CD4-positive, CD25-positive, alpha-beta regulatory T cell (primary cell): ENCODE measurements around the gene TULP4. TPM values are rescaled to one million over a fixed set of nuclear protein-coding genes. Genes with fewer than 3 reads are reported as not detected.
A peak's percentile ranks its signal among the peaks of the same experiment; 100 is the strongest.

Experiments used
- ATAC-seq, 2 donors: fragments of 150-1000 bp; cut with Tn5 transposase; one replicate each; pipeline ENCODE4 v1.10.0; 2021; ENCODE audit warnings: low read depth in 2 of 2, moderate number of reproducible peaks in 2 of 2, moderate library complexity in 1 of 2
- DNase-seq, 3 donors: peaks; one replicate each; pipeline versions ENCODE4 v3.0.0 to v3.0.0-alpha.2; 2012 to 2022; ENCODE audit warnings: mixed read lengths in 1 of 3
- H3K27ac ChIP-seq: one replicate; pipeline ENCODE4 v1.7.0; 2013; ENCODE audit warnings: mild to moderate bottlenecking, low read length; ENCODE audit not compliant: insufficient read depth, poor library complexity, severe bottlenecking
- H3K27me3 ChIP-seq: one replicate; pipeline ENCODE4 v1.7.0; 2013; ENCODE audit warnings: low read length; ENCODE audit not compliant: control insufficient read depth, insufficient read depth
- H3K36me3 ChIP-seq: one replicate; pipeline ENCODE4 v1.7.0; 2013; ENCODE audit warnings: mild to moderate bottlenecking, low read length, moderate library complexity; ENCODE audit not compliant: control insufficient read depth, insufficient read depth
- H3K4me1 ChIP-seq: 2 replicates; pipeline ENCODE4 v1.7.0; 2013; ENCODE audit warnings: mild to moderate bottlenecking, low read length; ENCODE audit not compliant: insufficient read depth, control insufficient read depth, poor library complexity, severe bottlenecking
- H3K4me3 ChIP-seq: one replicate; pipeline ENCODE4 v1.7.0; 2013; ENCODE audit warnings: low read depth, mild to moderate bottlenecking, low read length, moderate library complexity
- H3K9me3 ChIP-seq, 2 experiments: 1 replicate in 1 of 2; 2 replicates in 1 of 2; pipeline ENCODE4 v1.7.0; 2013; ENCODE audit warnings: low read length in 2 of 2, mild to moderate bottlenecking in 1 of 2, moderate library complexity in 1 of 2; ENCODE audit not compliant: control insufficient read depth in 2 of 2
- H3K27ac Mint-ChIP-seq, 3 donors: one replicate each; pipeline ENCODE4 v1.8.0; 2020 to 2022; ENCODE audit warnings: mild to moderate bottlenecking in 3 of 3, mixed read lengths in 3 of 3, moderate library complexity in 2 of 3
- H3K27me3 Mint-ChIP-seq: one replicate; pipeline ENCODE4 v1.8.0; 2022; ENCODE audit warnings: mild to moderate bottlenecking, mixed read lengths
- H3K36me3 Mint-ChIP-seq: one replicate; pipeline ENCODE4 v1.8.0; 2020; ENCODE audit warnings: mixed read lengths
- H3K4me1 Mint-ChIP-seq, 4 donors: one replicate each; pipeline ENCODE4 v1.8.0; 2020 to 2022; ENCODE audit warnings: mixed read lengths in 4 of 4, mild to moderate bottlenecking in 1 of 4
- H3K4me3 Mint-ChIP-seq, 4 donors: one replicate each; pipeline ENCODE4 v1.8.0; 2020 to 2022; ENCODE audit warnings: mild to moderate bottlenecking in 4 of 4, mixed read lengths in 4 of 4, moderate library complexity in 3 of 4
- H3K9me3 Mint-ChIP-seq, 7 donors: one replicate each; pipeline ENCODE4 v1.8.0; 2020 to 2022; ENCODE audit warnings: mixed read lengths in 7 of 7, mild to moderate bottlenecking in 3 of 7, moderate library complexity in 2 of 7
- polyA plus RNA-seq, 4 donors: library from polyadenylated mRNA; unstranded; fragments of 300-500 nt; fragmentation: Illumina TruSeq; gene quantifications; one replicate each; pipeline ENCODE4 v1.2.3, GENCODE V29; 2021
- total RNA-seq: library from RNA; stranded (reverse); gene quantifications from one replicate; pipeline ENCODE4 v1.2.3, GENCODE V29; 2022

TULP4 gene, protein sequence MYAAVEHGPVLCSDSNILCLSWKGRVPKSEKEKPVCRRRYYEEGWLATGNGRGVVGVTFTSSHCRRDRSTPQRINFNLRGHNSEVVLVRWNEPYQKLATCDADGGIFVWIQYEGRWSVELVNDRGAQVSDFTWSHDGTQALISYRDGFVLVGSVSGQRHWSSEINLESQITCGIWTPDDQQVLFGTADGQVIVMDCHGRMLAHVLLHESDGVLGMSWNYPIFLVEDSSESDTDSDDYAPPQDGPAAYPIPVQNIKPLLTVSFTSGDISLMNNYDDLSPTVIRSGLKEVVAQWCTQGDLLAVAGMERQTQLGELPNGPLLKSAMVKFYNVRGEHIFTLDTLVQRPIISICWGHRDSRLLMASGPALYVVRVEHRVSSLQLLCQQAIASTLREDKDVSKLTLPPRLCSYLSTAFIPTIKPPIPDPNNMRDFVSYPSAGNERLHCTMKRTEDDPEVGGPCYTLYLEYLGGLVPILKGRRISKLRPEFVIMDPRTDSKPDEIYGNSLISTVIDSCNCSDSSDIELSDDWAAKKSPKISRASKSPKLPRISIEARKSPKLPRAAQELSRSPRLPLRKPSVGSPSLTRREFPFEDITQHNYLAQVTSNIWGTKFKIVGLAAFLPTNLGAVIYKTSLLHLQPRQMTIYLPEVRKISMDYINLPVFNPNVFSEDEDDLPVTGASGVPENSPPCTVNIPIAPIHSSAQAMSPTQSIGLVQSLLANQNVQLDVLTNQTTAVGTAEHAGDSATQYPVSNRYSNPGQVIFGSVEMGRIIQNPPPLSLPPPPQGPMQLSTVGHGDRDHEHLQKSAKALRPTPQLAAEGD (N-terminal part only)
- total RNA-seq, result 158 TPM
- 10 to 100 TPM; 43.3 to 57.8 (median 54.7) TPM for polyA plus RNA-seq

DNA sequence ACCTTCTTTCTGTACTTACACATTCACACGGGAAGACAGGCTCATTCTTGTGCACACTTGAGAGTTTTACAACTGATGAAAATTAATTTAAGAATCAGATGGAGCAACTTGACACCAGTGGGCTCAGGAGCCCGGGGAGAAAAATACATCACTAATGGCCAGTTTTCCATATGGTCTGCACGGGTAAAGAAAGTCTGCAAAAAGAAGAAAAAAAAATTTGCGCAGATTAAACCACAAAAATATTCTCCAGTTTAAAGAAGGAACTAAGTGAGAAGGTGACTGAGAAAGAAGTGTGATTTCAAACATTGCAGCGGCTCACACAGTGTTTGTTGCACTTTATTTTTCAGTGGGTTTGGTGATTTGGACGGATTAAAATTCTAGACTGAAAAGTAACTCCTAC, at the start of gene TULP4:
TULP4 (plus strand) TSS at position 301 of the 400 bp plus-strand sequence. CDS start 1,552 bp downstream, outside the sequence.
- no peaks in the 10 kb centered on the region for H3K27me3 ChIP-seq
- no peak for ATAC-seq
- H3K4me3 ChIP-seq, result no peak within 1 kb of the TSS
- H3K4me1 Mint-ChIP-seq, result peaks cover 11 to 35% (median 24%) of the 10 kb centered on the region in 4 donors
- peaks cover 64% of the 10 kb centered on the region for H3K36me3 Mint-ChIP-seq
- peaks cover 5% of the 10 kb centered on the region for H3K27me3 Mint-ChIP-seq
- no peak for DNase-seq
- H3K4me1 ChIP-seq, result peaks cover 4% of the 10 kb centered on the region
- no peak within 1 kb of the TSS for H3K27ac ChIP-seq
- H3K4me3 Mint-ChIP-seq, result peak within 1 kb of the TSS in 1 of 4 donors; percentile 8
- peaks cover 35% of the 10 kb centered on the region for H3K36me3 ChIP-seq
- no peaks in the 10 kb centered on the region for H3K9me3 ChIP-seq
- H3K27ac Mint-ChIP-seq, result peak within 1 kb of the TSS; percentile 27 to 61 (median 29)
- peaks cover 0 to 2% (median 0%) of the 10 kb centered on the region in 7 donors for H3K9me3 Mint-ChIP-seq

DNA sequence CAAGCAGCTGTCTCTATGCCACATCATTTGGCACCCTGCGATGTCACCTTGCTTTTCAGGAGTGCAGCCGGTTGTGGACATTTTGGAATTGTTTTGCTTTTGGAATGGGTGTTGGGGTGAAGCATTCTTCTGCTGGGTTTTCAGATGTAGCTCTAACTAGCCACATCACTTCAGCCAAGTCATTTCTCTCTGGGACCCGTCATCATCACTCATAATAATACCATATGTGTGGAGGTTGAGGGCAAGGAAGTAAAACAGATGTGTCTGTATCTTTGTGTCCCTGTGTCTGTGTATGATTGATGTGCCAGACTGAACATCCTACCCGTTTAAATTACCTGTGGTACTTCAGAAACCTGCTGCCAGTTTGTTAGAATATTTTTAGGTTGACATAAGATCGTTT, 49.5 kb upstream of the TULP4 start:
- Histone ChIP-seq H3K9me3 (no peaks in the 10 kb centered on the region), H3K4me1 (peaks cover 7% of the 10 kb centered on the region), H3K27me3 (no peaks in the 10 kb centered on the region), H3K27ac (no peak overlapping the region), H3K36me3 (no peaks in the 10 kb centered on the region), H3K4me3 (no peak overlapping the region)
- DNase-seq (no peak), ATAC-seq (no peak)
- Mint-ChIP-seq H3K36me3 (peaks cover 41% of the 10 kb centered on the region), H3K27me3 (no peaks in the 10 kb centered on the region), H3K4me3 (peak overlapping the region in 1 of 4 donors; percentile 18), H3K27ac (peak overlapping the region in 2 of 3 donors; percentile 20 to 49), H3K9me3 (no peaks in the 10 kb centered on the region), H3K4me1 (peaks cover 20 to 55% (median 42%) of the 10 kb centered on the region in 4 donors)

DNA sequence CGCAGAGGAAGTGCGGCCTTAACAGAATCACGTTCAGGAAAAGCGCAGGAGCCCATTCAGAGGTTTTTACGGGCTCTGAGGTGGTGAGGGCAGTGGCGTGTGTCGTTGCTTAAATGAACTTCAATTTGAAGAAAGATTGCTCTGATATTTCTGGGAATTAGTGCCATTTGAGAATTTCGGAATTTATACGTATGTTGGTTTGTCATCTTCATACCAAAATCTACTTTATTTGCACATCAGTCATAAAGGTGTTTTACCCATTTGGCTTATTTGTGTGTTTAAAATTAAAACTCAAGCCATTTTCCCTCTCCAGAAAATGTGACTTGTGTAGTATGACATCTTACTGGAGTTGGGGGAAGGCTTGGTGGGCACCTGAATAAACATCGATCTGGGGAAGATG, 48.1 kb upstream of the TULP4 start:
- Histone ChIP-seq H3K27ac (no peak overlapping the region), H3K9me3 (no peaks in the 10 kb centered on the region), H3K4me1 (peaks cover 3% of the 10 kb centered on the region), H3K36me3 (no peaks in the 10 kb centered on the region), H3K27me3 (no peaks in the 10 kb centered on the region), H3K4me3 (no peak overlapping the region)
- no peak for ATAC-seq
- no peaks in the 10 kb centered on the region for H3K27me3 Mint-ChIP-seq
- H3K27ac Mint-ChIP-seq, result peak overlapping the region in 1 of 3 donors; percentile 25
- no peaks in the 10 kb centered on the region for H3K9me3 Mint-ChIP-seq
- peaks cover 20 to 51% (median 40%) of the 10 kb centered on the region in 4 donors for H3K4me1 Mint-ChIP-seq
- DNase-seq, result no peak
- no peak overlapping the region for H3K4me3 Mint-ChIP-seq
- H3K36me3 Mint-ChIP-seq, result peaks cover 37% of the 10 kb centered on the region

DNA sequence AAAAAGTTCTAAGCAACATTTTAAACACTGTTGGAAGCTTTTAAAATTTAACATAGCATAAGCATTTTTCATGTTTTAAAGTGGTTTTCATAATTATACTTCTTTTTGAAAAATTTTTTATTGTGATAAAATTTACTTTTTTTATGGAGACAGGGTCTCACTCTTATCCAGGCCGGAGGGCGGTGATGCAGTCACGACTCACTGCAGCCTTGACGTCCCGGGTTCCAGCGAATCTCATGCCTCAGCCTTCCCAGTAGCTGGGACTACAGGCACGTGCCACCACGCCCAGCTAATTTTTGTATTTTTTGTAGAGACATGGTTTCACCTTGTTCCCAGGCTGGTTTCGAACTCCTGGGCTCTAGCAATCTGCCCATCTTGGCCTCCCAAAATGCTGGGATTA, 46.1 kb upstream of the TULP4 start:
- H3K9me3 Mint-ChIP-seq, result no peaks in the 10 kb centered on the region
- DNase-seq (no peak), ATAC-seq (no peak)
- H3K9me3 ChIP-seq, result no peaks in the 10 kb centered on the region
- H3K27ac ChIP-seq, result no peak overlapping the region
- no peak overlapping the region for H3K4me3 ChIP-seq
- H3K27me3 ChIP-seq, result no peaks in the 10 kb centered on the region
- peaks cover 31% of the 10 kb centered on the region for H3K36me3 Mint-ChIP-seq
- H3K4me1 Mint-ChIP-seq, result peaks cover 22 to 61% (median 39%) of the 10 kb centered on the region in 4 donors
- no peaks in the 10 kb centered on the region for H3K27me3 Mint-ChIP-seq
- H3K4me3 Mint-ChIP-seq, result no peak overlapping the region
- peak overlapping the region in 1 of 3 donors; percentile 3 for H3K27ac Mint-ChIP-seq
- peaks cover 11% of the 10 kb centered on the region for H3K4me1 ChIP-seq
- H3K36me3 ChIP-seq, result no peaks in the 10 kb centered on the region

DNA sequence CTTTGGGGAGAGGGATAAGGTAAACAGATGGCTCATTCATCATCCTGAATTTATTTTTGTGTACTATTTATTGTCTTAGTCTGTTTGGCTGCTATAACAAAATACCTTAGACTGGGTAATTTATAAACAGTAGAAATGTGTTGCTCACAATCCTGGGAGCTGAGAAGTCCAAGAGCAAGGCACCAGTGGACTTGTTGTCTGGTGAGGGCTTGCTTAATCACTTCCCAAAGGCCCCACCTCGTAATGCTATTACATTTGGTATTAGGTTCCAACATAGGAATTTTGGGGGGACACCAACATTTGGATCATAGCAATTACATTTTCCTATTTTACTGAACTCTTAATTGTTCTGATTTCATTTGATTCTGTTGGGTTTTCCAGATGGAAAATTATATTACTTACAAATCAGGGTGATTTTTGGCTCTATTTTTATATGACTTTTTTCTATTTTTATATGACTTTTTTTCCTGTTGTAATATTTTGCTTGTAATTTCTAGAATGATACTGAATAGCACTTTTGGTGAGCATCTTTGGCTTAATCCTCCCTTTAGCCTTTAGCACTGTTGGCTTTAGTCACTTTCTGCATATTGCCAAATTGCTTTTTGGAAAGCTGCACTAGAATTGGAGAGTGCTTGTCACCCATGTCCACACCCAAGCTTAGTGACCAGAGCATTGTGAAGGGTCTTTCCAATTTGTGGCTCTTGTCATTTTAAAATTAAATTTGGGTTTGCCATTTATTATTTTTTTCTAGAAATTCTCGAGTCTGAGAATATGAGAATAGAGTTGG, 43.7 kb upstream of the TULP4 start:
- H3K27me3 ChIP-seq, result no peaks in the 10 kb centered on the region
- H3K4me3 Mint-ChIP-seq, result no peak overlapping the region
- peaks cover 2% of the 10 kb centered on the region for H3K36me3 ChIP-seq
- peaks cover 14% of the 10 kb centered on the region for H3K4me1 ChIP-seq
- H3K4me1 Mint-ChIP-seq, result peaks cover 25 to 59% (median 31%) of the 10 kb centered on the region in 4 donors
- no peaks in the 10 kb centered on the region for H3K9me3 Mint-ChIP-seq
- H3K4me3 ChIP-seq, result no peak overlapping the region
- H3K27ac Mint-ChIP-seq, result no peak overlapping the region
- H3K9me3 ChIP-seq, result no peaks in the 10 kb centered on the region
- H3K36me3 Mint-ChIP-seq, result peaks cover 23% of the 10 kb centered on the region
- ATAC-seq, result no peak
- no peaks in the 10 kb centered on the region for H3K27me3 Mint-ChIP-seq
- H3K27ac ChIP-seq, result no peak overlapping the region
- no peak for DNase-seq

DNA sequence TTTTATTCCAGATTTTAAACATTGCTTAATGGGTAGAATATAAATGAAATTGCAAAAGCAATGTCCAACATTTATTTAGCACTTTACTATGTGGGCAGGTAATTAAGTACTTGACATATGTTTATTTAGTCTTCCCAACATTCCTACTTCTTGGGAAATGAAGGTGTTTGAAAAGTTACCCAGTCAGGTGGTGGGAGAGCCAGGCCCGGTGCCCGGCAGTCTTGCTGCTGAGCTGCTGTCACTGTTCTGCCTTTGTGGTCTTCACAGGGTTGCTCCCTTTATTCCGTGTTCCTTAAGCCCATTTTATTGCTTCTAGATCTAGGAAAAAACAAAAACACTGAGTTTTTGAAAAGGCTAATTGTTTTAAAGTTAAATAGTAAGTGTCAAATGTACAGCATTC, 42.6 kb upstream of the TULP4 start:
- no peak overlapping the region for H3K4me3 ChIP-seq
- ATAC-seq, result no peak
- no peaks in the 10 kb centered on the region for H3K27me3 ChIP-seq
- Mint-ChIP-seq H3K27me3 (no peaks in the 10 kb centered on the region), H3K4me1 (peaks cover 22 to 55% (median 27%) of the 10 kb centered on the region in 4 donors), H3K4me3 (no peak overlapping the region), H3K36me3 (peaks cover 17% of the 10 kb centered on the region), H3K9me3 (no peaks in the 10 kb centered on the region), H3K27ac (peak overlapping the region in 2 of 3 donors; percentile 85 to 89)
- H3K4me1 ChIP-seq, result peaks cover 14% of the 10 kb centered on the region
- H3K36me3 ChIP-seq, result peaks cover 2% of the 10 kb centered on the region
- no peak for DNase-seq
- H3K9me3 ChIP-seq, result no peaks in the 10 kb centered on the region
- H3K27ac ChIP-seq, result no peak overlapping the region

DNA sequence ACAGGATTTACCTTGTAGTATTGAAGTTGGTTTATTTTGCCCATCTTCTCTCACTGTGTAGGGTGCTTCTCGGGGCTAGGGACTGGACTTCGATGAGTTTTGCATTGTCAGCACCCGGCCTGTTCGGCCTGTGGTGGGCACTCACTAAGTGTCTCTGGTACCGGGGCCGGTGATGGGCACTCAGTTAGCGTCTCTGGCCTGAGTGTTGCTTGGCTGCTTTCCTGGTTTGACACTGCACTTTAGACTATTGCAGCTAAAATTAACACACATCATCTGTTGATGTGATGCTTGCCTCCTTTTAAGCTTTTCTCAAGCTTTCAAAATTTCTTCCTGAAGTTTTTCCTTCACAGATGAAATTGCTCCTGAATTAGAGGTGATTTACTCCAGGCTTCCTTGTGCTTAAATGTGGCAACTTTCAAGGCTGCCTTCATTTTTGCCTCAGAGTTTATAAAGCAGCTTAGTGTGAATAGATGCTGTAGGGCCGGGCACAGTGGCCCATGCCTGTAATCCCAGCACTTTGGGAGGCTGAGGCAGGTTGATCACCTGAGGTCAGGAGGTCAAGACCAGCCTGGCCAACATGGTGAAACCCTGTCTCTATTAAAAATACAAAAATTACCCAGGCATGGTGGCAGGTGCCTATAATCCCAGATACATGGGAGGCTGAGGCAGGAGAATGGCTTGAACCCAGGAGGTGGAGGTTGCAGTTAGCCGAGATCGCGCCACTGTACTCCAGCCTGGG, 41.7 kb upstream of the TULP4 start:
- H3K27me3 ChIP-seq, result no peaks in the 10 kb centered on the region
- Mint-ChIP-seq H3K36me3 (peaks cover 26% of the 10 kb centered on the region), H3K4me3 (peak overlapping the region; percentile 24 to 62 (median 50)), H3K27me3 (no peaks in the 10 kb centered on the region), H3K9me3 (no peaks in the 10 kb centered on the region), H3K27ac (peak overlapping the region; percentile 46 to 89 (median 85)), H3K4me1 (peaks cover 26 to 59% (median 32%) of the 10 kb centered on the region in 4 donors)
- H3K4me3 ChIP-seq, result peak overlapping the region; percentile 40
- peak overlapping the region; percentile 73 for H3K27ac ChIP-seq
- peaks cover 14% of the 10 kb centered on the region for H3K4me1 ChIP-seq
- H3K9me3 ChIP-seq, result no peaks in the 10 kb centered on the region
- H3K36me3 ChIP-seq, result peaks cover 5% of the 10 kb centered on the region
- ATAC-seq (no peak), DNase-seq (no peak)
